Immature natural killer cell (primary cell): ENCODE measurements around the gene KIF2A. TPM values are rescaled to one million over a fixed set of nuclear protein-coding genes. Genes with fewer than 3 reads are reported as not detected.

ENCODE experiments used
- DNase-seq, 3 donors: peaks; one replicate each; pipeline ENCODE4 v3.0.0; 2022; ENCODE audit warnings: mixed read lengths in 1 of 3
- H3K27ac Mint-ChIP-seq, 6 donors: one replicate each; pipeline ENCODE4 v1.8.0; 2020; ENCODE audit warnings: mixed read lengths in 6 of 6, mild to moderate bottlenecking in 5 of 6, inconsistent platforms in 4 of 6, moderate library complexity in 3 of 6
- H3K27me3 Mint-ChIP-seq, 3 donors: one replicate each; pipeline ENCODE4 v1.8.0; 2020 to 2021; ENCODE audit warnings: low read depth in 3 of 3, mild to moderate bottlenecking in 3 of 3, mixed read lengths in 3 of 3, moderate library complexity in 3 of 3, inconsistent platforms in 1 of 3
- H3K36me3 Mint-ChIP-seq, 3 donors: one replicate each; pipeline ENCODE4 v1.8.0; 2020; ENCODE audit warnings: mixed read lengths in 3 of 3, inconsistent platforms in 2 of 3, mild to moderate bottlenecking in 2 of 3
- H3K4me1 Mint-ChIP-seq, 2 donors: one replicate each; pipeline ENCODE4 v1.8.0; 2020; ENCODE audit warnings: inconsistent platforms in 2 of 2, mild to moderate bottlenecking in 2 of 2, mixed read lengths in 2 of 2, moderate library complexity in 1 of 2
- H3K4me3 Mint-ChIP-seq, 5 donors: one replicate each; pipeline ENCODE4 v1.8.0; 2020; ENCODE audit warnings: mild to moderate bottlenecking in 5 of 5, mixed read lengths in 5 of 5, inconsistent platforms in 3 of 5, moderate library complexity in 3 of 5
- H3K9me3 Mint-ChIP-seq, 6 donors: one replicate each; pipeline ENCODE4 v1.8.0; 2020; ENCODE audit warnings: mild to moderate bottlenecking in 6 of 6, mixed read lengths in 6 of 6, inconsistent platforms in 4 of 6, moderate library complexity in 3 of 6
- polyA plus RNA-seq, 3 donors: library from polyadenylated mRNA; unstranded; fragments of 300-500 nt; fragmentation: Illumina TruSeq; gene quantifications; one replicate each; pipeline ENCODE4 v1.2.3, GENCODE V29; 2021

Gene KIF2A
- polyA plus RNA-seq, 3 donors from 2014 or later, result 72.0 to 135 (median 103) TPM

GRCh38 chr5:62305358-62305714, 670 bp upstream of the KIF2A start:
- no peak for DNase-seq
- Mint-ChIP-seq H3K4me3 (peak overlapping the region; percentile 89 to 99 (median 93)), H3K4me1 (peaks cover 44 to 49% of the 10 kb centered on the region in 2 donors), H3K27ac (peak overlapping the region; percentile 95 to 98 (median 96)), H3K36me3 (peaks cover 0 to 5% (median 0%) of the 10 kb centered on the region in 3 donors), H3K27me3 (peaks cover 7 to 14% (median 10%) of the 10 kb centered on the region in 3 donors), H3K9me3 (no peaks in the 10 kb centered on the region)

- H3K27me3 Mint-ChIP-seq, result peaks cover 7 to 14% (median 10%) of the 10 kb centered on the region in 3 donors
- peak overlapping the region; percentile 92 to 99 (median 98) for H3K4me3 Mint-ChIP-seq
- peak overlapping the region; percentile 80 to 99 (median 90) for H3K27ac Mint-ChIP-seq
- no peak for DNase-seq
- H3K4me1 Mint-ChIP-seq, result peaks cover 54 to 60% of the 10 kb centered on the region in 2 donors
- no peaks in the 10 kb centered on the region for H3K9me3 Mint-ChIP-seq
- H3K36me3 Mint-ChIP-seq, result peaks cover 0 to 5% (median 0%) of the 10 kb centered on the region in 3 donors
Measured at GRCh38 chr5:62306323-62306895, 403 bp downstream of the KIF2A start.

GRCh38 chr5:62306896-62307689, 1.1 kb downstream of the KIF2A start:
- Mint-ChIP-seq H3K27me3 (peaks cover 7 to 14% (median 10%) of the 10 kb centered on the region in 3 donors), H3K4me1 (peaks cover 61 to 67% of the 10 kb centered on the region in 2 donors), H3K36me3 (peaks cover 0 to 5% (median 0%) of the 10 kb centered on the region in 3 donors), H3K27ac (peak overlapping the region; percentile 96 to 99 (median 98)), H3K4me3 (peak overlapping the region; percentile 92 to 99 (median 98)), H3K9me3 (no peaks in the 10 kb centered on the region)
- peak; percentile 74 to 76 (median 75) for DNase-seq

- Mint-ChIP-seq H3K4me3 (peak overlapping the region; percentile 92 to 99 (median 98)), H3K27me3 (peaks cover 6 to 14% (median 10%) of the 10 kb centered on the region in 3 donors), H3K27ac (peak overlapping the region; percentile 96 to 99 (median 98)), H3K36me3 (peaks cover 0 to 5% (median 0%) of the 10 kb centered on the region in 3 donors), H3K4me1 (peaks cover 73 to 80% of the 10 kb centered on the region in 2 donors), H3K9me3 (no peaks in the 10 kb centered on the region)
- no peak for DNase-seq
Measured at GRCh38 chr5:62308439-62308838, 2.4 kb downstream of the KIF2A start.

GRCh38 chr5:62309107-62309506, 3.1 kb downstream of the KIF2A start:
- Mint-ChIP-seq H3K27ac (peak overlapping the region; percentile 39 to 96 (median 72)), H3K4me3 (peak overlapping the region in 2 of 5 donors; percentile 28 to 36), H3K4me1 (peaks cover 76 to 82% of the 10 kb centered on the region in 2 donors), H3K36me3 (peaks cover 0 to 5% (median 0%) of the 10 kb centered on the region in 3 donors), H3K9me3 (no peaks in the 10 kb centered on the region), H3K27me3 (peaks cover 6 to 14% (median 10%) of the 10 kb centered on the region in 3 donors)
- no peak for DNase-seq

GRCh38 chr5:62310426-62311143, 4.6 kb downstream of the KIF2A start:
- H3K27me3 Mint-ChIP-seq, result peaks cover 6 to 10% (median 8%) of the 10 kb centered on the region in 3 donors
- no peak for DNase-seq
- peak overlapping the region; percentile 32 to 85 (median 67) for H3K27ac Mint-ChIP-seq
- H3K4me3 Mint-ChIP-seq, result peak overlapping the region in 2 of 5 donors; percentile 2 to 4
- H3K4me1 Mint-ChIP-seq, result peaks cover 82 to 85% of the 10 kb centered on the region in 2 donors
- peaks cover 0 to 5% (median 0%) of the 10 kb centered on the region in 3 donors for H3K36me3 Mint-ChIP-seq
- H3K9me3 Mint-ChIP-seq, result no peaks in the 10 kb centered on the region

GRCh38 chr5:62312036-62312435, 6.0 kb downstream of the KIF2A start:
- Mint-ChIP-seq H3K4me1 (peaks cover 90 to 95% of the 10 kb centered on the region in 2 donors), H3K9me3 (no peaks in the 10 kb centered on the region), H3K27me3 (peaks cover 2 to 4% (median 4%) of the 10 kb centered on the region in 3 donors), H3K27ac (peak overlapping the region in 5 of 6 donors; percentile 21 to 82 (median 37)), H3K36me3 (peaks cover 0 to 5% (median 0%) of the 10 kb centered on the region in 3 donors), H3K4me3 (no peak overlapping the region)
- no peak for DNase-seq

GRCh38 chr5:62312674-62313073, 6.7 kb downstream of the KIF2A start:
- peaks cover 0 to 5% (median 0%) of the 10 kb centered on the region in 3 donors for H3K36me3 Mint-ChIP-seq
- no peak for DNase-seq
- H3K9me3 Mint-ChIP-seq, result no peaks in the 10 kb centered on the region
- no peak overlapping the region for H3K4me3 Mint-ChIP-seq
- peak overlapping the region in 1 of 6 donors; percentile 58 for H3K27ac Mint-ChIP-seq
- peaks cover 90 to 95% of the 10 kb centered on the region in 2 donors for H3K4me1 Mint-ChIP-seq
- no peaks in the 10 kb centered on the region for H3K27me3 Mint-ChIP-seq

GRCh38 chr5:62314213-62314830, 8.3 kb downstream of the KIF2A start:
- Mint-ChIP-seq H3K4me1 (peaks cover 90 to 95% of the 10 kb centered on the region in 2 donors), H3K27ac (peak overlapping the region in 5 of 6 donors; percentile 25 to 67 (median 52)), H3K36me3 (peaks cover 0 to 4% (median 0%) of the 10 kb centered on the region in 3 donors), H3K4me3 (peak overlapping the region in 3 of 5 donors; percentile 3 to 32 (median 25)), H3K27me3 (no peaks in the 10 kb centered on the region), H3K9me3 (no peaks in the 10 kb centered on the region)
- no peak for DNase-seq

- no peaks in the 10 kb centered on the region for H3K27me3 Mint-ChIP-seq
- H3K4me1 Mint-ChIP-seq, result peaks cover 88 to 95% of the 10 kb centered on the region in 2 donors
- no peaks in the 10 kb centered on the region for H3K9me3 Mint-ChIP-seq
- H3K4me3 Mint-ChIP-seq, result peak overlapping the region in 1 of 5 donors; percentile 52
- H3K36me3 Mint-ChIP-seq, result no peaks in the 10 kb centered on the region
- peak overlapping the region in 4 of 6 donors; percentile 2 to 58 (median 24) for H3K27ac Mint-ChIP-seq
- DNase-seq, result no peak
Measured at GRCh38 chr5:62315376-62316175, 9.6 kb downstream of the KIF2A start.

- Mint-ChIP-seq H3K36me3 (no peaks in the 10 kb centered on the region), H3K9me3 (no peaks in the 10 kb centered on the region), H3K27me3 (no peaks in the 10 kb centered on the region), H3K27ac (peak overlapping the region in 3 of 6 donors; percentile 38 to 73 (median 51)), H3K4me3 (peak overlapping the region in 1 of 5 donors; percentile 25), H3K4me1 (peaks cover 87 to 95% of the 10 kb centered on the region in 2 donors)
- no peak for DNase-seq
Measured at GRCh38 chr5:62316176-62316502, 10.1 kb downstream of the KIF2A start.

GRCh38 chr5:62317810-62318209, 11.8 kb downstream of the KIF2A start:
- no peak for DNase-seq
- peaks cover 0 to 4% (median 3%) of the 10 kb centered on the region in 3 donors for H3K36me3 Mint-ChIP-seq
- no peaks in the 10 kb centered on the region for H3K9me3 Mint-ChIP-seq
- peaks cover 0 to 1% (median 0%) of the 10 kb centered on the region in 3 donors for H3K27me3 Mint-ChIP-seq
- H3K4me1 Mint-ChIP-seq, result peaks cover 84 to 93% of the 10 kb centered on the region in 2 donors
- H3K4me3 Mint-ChIP-seq, result peak overlapping the region in 1 of 5 donors; percentile 11
- H3K27ac Mint-ChIP-seq, result peak overlapping the region in 5 of 6 donors; percentile 29 to 56 (median 52)
